ENCODE data around the gene SLC23A3.

DNA sequence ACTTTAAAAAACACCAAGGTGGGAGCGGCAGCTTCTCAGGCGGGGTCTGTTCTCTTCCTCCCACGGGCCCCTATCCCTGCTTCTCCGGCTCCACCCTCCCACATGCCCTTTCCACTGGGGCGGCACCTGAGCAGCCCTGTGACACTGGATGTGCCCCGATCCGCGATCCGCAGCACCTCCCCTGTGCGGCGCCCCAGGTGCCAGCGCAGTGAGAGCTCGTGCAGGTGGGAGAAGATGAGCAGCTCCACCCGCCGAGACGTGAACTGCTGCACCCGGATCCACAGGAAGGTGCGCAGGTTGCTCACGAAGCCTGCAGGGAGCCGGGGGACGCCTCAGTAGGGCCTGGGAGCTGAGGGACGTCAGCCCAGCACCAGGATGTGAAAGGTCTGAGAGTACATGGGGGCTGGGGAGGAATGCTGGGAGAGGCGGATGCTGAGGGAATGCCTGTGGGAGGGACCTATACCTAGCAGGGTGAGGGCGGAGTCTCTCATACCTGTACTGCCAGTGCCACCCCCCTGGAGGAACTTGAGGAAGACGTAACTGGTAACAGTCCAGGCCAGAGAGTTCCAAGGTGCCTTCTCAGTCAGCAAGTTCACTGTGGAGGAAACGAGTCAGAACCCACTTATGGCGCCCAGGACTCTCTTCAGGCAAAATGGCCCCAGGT lies 46.2 kb upstream of the SLC23A3 start:
- TF ChIP-seq, protein P1, sequence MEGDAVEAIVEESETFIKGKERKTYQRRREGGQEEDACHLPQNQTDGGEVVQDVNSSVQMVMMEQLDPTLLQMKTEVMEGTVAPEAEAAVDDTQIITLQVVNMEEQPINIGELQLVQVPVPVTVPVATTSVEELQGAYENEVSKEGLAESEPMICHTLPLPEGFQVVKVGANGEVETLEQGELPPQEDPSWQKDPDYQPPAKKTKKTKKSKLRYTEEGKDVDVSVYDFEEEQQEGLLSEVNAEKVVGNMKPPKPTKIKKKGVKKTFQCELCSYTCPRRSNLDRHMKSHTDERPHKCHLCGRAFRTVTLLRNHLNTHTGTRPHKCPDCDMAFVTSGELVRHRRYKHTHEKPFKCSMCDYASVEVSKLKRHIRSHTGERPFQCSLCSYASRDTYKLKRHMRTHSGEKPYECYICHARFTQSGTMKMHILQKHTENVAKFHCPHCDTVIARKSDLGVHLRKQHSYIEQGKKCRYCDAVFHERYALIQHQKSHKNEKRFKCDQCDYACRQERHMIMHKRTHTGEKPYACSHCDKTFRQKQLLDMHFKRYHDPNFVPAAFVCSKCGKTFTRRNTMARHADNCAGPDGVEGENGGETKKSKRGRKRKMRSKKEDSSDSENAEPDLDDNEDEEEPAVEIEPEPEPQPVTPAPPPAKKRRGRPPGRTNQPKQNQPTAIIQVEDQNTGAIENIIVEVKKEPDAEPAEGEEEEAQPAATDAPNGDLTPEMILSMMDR (IDR thresholded peaks at IDR 0.05), result no peak
- TF ChIP-seq POLR2A (IDR thresholded peaks at IDR 0.05) (no peak), POLR2AphosphoS5 (IDR thresholded peaks at IDR 0.05) (no peak), EP300 (IDR thresholded peaks at IDR 0.05) (no peak)
